GM19043 (cell line): ENCODE data around the gene LRRK2.
"Not testable (repeated sequence)": the region's sequence is repeated elsewhere in the genome, so short reads cannot be mapped to it uniquely, and the experiment has no call there.

Source experiments
- ATAC-seq: cut with Tn5 transposase; IDR thresholded peaks from one replicate; pipeline ENCODE4 v1.9.1; 2021; ENCODE audit warnings: low read depth; ENCODE audit not compliant: unreplicated experiment

The LRRK2 gene

DNA sequence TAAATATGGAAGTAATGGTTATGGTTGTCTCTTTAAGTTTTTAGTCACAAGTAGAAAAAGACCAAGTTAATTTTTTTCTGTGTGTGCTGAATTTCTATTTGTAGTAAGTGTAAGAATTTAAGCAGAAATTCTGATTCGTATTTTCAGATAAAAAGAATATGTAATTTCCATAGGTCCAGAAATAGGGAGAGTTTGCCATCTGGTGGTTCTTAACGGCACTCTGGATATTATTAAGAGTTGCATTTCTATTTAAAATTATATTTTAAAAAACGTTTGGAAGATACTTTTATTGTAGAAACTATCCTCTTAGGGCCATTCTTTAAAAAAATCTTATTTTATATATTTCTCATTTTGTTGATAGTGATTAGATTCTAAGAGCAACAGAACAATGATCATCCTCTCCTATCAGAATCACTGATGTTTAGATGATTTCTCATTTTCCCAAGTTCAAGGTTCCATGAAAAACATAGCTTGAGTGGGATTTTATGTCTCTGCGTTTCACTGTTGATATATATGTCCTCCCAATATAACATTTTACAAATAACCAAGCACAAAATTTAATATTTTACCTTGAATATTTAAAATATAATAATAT lies 88.3 kb downstream of the LRRK2 start:
- no peak for ATAC-seq

DNA sequence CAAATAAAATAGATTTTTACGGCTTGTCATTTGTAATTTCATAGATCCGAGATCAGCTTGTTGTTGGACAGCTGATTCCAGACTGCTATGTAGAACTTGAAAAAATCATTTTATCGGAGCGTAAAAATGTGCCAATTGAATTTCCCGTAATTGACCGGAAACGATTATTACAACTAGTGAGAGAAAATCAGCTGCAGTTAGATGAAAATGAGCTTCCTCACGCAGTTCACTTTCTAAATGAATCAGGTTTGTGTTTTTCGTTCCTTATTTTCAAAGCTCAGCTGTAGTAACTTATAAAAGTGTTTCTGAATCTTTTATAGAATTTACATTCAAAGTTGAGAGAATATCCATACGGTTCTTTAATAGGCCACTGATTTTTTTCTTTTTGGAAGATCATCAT lies 89.1 kb downstream of the LRRK2 start:
- ATAC-seq = peak; percentile 81

DNA sequence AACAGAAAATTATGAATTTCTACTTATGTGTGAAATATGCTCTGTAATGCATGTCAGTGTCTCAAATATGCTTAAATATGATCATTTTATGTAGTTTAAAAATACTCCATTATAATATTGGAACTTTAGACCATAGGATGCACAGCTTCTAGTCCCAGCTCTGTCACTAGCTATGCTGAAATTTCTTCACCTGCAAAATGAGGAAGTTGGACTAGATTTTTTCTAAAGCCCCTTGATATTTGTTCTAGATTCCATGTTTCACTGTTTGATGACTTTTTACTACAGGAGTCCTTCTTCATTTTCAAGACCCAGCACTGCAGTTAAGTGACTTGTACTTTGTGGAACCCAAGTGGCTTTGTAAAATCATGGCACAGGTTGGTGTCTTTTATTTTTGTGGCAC lies 90.1 kb downstream of the LRRK2 start:
- no peak for ATAC-seq

DNA sequence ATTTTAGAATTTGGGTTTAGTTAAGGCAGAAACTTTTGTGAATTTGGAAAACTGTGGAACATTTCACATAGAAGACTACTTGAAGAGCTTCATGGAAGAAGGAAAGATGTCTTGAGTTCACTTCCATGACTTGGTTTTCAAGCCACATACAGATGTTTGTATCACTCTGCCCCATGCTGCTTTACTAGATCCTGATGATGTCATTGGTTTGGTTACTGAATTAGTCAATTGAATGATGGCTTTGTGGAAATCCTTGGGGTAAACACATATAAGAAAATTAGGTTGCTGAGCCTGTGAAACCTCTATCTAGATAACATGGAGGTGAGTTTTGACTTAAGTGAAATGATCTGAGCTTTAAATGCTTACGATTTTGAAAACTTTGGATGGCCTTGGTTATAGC lies 90.6 kb downstream of the LRRK2 start:
- no peak for ATAC-seq

DNA sequence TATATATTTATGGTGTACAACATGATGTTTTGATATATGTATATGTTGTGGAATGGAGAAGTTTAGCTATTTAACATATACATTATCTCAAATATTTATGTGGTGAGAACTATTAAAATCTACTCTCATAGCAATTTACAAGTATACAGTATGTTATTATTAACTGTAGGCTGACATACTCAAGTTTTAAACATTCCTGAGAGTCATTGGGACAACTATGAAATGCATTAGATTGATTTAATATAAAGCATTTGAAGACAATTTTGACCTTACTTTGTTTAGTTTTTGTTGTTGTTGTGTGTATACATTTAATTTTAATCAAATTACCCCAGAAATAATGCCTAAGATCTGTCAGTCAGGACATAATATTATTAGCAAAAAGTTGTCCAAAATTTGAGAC lies 99.5 kb downstream of the LRRK2 start:
- no peak for ATAC-seq

DNA sequence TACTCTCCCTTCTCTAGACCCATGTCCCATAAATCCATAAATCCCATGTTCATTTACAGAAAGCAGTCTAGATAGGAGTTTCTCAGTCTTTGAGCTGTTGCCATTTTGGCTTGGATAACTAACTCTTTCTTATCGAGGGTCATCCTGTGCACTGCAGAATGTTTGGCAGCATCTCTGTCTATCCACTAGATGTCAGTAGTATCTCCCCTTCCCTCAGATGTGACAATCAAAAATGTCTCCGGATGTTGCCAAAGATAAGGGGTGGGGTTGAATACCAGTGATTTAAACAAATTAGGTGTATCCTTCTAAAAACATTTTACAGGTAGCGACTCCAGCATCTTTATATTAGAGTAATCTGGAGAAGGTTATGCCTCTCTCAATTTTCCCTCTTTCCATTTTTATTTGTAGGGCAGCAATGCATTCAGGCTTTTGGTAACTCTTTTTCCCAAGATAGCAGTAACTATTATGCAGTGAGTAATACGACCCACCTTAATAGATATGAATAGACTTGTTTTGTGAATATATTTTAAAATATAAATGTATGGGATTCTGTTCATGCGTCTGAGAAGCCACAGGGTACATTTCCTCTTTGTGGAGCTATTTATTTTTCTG lies 100.7 kb downstream of the LRRK2 start:
- peak; percentile 92 for ATAC-seq

DNA sequence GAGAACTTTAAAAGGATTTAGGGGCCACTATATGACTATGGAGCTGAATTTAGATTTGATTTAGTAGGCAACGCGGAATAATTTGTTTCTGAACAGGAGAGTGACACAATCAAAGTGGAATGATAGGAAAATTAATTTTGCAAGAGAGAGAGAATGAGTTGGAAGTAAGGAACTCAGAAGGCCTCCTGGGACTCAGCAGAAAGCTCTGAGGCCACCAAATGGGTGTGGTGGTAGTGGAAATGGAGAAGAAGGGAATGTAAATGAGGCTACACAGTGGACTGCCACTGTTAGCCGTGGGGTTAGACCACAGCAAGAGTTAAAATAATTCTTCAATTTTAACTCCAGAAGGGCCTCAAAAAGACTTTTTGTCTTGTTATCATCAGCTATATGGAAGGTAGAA lies 102.7 kb downstream of the LRRK2 start:
- ATAC-seq = no peak

DNA sequence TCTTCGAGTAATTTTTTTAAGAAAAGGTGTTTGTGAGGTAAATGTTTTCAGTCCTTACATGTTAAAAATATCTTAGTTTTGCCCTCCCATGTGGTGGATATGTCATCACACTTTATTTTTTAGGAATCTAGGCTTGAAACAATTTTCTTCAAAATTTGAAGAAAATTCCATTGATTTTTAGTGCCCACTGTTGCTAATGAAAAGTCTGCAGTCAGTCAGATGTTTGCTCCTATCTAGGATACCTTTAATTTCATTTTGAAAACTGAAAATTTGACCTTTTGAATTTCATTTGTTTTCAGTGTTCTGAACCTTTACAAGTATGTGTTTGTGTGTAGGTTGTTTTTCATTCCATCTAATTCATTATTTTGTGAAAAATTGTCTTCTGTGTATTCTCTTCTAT lies 105.4 kb downstream of the LRRK2 start:
- ATAC-seq = no peak

DNA sequence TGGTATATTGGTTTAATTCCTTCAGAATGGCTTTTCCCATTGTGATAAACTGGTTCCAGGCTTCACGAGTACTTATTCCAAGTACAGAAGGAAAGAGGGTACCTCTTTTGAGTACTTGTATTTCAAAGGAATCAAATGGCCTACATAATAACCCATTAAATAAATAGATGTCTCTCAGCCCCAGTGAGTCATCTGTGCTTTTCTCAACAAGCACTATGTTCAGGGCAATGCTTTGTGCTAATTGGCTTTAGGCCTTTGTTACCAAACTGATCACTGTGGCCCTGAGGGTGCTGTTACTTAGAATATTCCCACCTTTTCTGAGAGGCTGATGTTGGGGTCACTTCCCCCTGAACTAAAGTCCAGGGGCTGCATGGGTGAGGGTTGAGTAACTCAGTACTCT lies 107.1 kb downstream of the LRRK2 start:
- ATAC-seq = no peak

DNA sequence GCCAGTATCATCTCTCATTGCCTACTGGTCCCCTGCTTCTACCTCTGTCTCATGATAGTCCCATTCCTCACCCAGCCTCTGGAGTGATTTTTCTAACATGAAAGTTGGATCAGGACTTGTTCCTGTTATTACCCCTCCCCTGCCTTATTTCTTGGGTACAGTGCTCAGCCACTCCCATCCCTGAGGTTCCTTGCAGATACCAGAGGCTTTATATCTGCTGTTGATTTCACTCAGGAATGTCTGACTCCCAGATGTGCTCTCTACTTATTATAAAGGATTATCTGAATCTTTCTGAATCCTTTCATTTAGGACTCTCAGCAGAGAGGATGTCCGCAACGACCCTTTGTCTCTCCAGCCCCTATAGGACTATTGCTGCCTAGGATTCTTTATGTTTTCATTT lies 111.2 kb downstream of the LRRK2 start:
- no peak for ATAC-seq

DNA sequence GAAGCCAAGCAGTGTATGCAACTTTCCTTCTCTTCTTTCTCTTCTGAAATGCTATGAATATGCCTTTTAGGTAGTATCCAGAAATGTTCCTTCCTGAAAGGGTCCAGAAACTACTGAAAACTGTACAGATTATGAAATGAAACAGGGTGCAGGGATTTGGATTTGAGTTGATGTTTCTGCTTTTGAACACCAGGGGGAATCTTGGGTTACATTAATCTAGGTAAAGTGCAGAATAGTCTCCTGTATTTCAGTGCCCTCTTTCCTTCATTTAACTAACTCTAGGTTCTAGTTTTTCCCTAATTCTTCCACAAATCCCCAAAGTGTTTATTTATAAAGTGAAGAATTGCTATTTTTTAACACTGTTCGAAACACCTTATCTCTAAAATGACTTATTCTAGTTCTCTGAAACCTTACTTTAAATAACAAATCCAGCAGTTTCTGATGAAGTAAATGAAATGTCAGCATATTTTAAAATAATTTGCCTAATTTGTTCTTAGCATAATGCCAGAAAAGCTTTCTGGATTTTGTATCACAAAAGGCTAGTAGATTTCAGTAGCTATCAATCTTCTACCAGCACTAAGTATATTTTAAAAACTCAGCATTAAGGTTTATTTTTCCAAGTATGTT lies 111.9 kb downstream of the LRRK2 start:
- ATAC-seq = peak; percentile 85

DNA sequence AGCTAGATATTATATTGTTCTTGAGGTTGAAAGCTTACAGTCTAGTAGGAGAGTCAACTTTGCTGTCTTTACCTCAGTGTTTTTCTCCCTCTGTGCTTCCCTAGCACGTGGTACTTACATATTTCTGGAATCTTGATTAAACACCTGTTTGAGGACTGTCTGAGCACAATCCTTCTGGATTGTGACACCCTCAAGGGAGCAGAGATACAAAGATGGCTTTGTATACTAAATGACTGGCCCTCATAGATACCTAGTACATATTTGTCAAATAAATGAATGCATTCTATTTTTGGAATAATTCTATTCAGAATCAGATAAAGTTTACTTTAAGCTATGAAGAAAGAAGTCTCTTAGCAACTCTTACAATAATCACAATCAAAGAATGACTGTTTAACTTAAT lies 113.3 kb downstream of the LRRK2 start:
- ATAC-seq = no peak

DNA sequence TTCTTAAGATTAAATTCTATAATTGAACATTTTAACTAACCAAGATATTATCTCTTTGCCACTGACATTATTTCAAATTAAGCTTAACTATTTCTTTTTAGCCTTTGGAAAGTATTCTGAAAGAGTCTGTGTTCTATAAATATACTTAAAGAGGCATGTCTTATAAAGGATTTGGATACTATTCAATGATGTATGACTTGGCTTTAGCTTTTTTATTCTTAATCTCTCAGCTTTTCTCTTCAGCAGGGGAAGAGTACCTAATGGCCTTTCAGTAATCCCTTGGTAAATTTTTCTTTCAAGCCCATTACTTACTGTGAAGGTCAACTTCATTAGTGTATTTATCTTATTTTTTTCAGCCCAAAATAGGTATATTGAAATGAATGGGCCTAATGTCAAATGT lies 113.8 kb downstream of the LRRK2 start:
- ATAC-seq = no peak

DNA sequence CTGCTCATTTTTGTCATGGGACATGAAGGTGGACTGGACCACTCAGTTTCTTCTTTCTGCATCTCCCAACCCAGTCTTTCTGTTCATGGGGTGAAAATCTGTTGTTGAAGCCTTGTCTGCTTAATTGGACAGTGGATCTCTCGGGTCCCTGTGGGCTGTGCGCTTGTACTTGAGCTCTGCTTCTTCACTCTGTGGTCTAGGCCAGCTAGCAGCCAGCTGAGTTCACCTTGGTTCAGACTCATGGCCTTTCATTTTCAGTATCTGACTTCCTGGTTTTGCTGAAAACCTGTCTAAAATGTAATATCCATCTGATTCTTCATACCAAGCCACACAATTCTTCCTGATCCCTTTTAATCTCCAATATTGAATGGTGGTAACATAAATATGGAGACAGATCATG lies 117.2 kb downstream of the LRRK2 start:
- peak; percentile 98 for ATAC-seq

DNA sequence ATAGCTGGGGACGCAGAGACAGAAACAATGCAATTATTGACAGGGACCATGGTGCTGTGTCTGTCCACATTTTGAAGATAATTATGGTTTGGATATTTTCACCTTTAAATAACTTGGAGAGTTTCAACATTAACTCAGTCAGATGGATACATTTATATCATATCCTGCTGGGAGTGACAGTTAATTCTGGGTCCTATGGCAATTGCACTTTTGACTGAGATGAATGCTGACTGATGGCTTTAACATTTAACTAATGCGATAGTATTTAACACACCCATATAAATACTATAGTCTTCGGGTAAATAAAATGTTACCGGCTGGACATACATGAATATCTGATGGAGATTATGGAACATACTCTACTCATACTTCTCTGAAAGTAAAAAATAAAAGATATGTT lies 118.3 kb downstream of the LRRK2 start:
- no peak for ATAC-seq

DNA sequence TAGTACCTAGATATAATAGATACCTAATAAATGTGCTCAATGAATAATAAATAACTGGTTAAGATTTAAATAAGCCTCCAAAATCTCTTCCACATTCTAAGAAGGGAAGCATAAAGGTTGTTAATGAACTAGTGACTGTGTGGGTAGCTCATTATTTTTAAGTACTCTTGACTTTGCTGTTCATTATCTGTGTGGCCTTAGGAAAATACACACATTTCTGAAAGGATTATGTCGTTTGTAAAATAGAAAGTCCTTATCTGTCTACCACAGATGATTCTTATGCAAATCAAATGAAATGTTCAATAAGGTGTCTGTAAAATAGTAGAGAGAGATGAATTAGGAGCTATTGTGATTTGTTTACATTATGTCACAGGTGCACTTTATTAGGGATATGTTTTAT lies 119.5 kb downstream of the LRRK2 start:
- ATAC-seq = no peak

DNA sequence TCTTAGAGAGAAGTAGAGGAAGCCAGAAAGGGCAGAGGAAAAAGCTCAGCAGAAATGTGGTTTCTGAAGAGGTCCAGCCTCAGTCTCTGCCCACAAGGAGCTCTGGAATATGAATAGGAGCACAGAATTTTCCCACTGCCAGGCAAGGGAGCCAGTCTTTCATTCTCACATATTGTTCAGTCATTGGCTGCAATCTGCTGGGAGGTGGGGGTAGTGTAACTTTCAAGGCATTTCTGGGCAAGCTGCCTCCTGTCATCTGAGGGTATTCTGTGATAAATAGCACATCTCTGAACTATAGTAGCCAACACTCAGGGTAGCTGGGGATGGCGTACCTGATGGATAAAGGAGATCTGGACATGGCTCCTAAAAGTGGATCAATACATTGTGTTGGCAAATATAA lies 127.2 kb downstream of the LRRK2 start:
- no peak for ATAC-seq

DNA sequence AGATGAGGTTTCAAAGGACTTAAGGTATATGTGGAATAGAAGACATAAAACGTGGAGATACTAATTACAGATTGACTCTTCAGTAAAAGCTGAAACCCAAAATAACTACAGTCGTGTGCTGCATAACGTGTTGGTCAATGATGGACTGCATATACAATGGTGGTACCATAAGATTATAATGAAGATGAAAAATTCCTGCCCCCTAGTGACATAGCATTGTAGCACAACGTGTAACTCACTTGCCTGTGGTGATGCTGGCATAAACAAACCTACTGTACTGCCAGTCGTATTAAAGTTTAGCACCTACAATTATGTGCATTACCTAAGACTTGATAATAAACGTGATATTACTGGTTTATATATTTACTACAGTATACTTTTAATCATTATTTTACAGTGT lies 150.3 kb downstream of the LRRK2 start:
- ATAC-seq = peak; percentile 50

DNA sequence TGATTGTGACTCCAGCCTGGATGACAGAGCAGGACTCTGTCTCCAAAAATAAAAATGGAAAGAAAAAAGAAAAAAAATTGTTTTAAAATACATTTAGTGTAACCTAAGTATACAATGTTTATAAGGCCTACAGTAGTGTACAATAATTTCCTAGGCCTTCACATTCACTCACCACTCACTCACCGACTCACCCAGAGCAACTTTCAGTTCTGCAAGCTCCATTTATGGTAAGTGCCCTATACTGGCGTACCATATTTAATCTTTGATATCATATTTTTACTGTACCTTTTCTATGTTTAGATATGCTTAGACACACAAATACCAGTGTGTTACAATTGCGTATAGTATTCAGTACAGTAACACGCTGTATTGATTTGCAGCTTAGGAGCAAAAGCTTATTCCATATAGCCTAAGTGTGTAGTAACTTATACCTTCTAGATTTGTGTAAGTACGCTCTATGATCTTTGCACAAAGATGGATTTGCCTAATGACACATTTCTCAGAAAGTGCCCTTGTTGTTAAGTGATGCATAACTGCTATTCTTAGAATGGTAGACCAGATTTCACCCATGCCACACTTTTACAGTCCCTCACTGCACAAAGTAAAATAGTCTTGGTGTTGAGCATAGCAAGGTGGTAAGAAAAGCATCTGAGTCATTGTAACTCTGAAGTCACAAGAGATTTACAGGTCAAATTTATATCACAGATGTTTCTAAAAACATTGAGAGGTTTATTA lies 151.9 kb downstream of the LRRK2 start:
- no peak for ATAC-seq

DNA sequence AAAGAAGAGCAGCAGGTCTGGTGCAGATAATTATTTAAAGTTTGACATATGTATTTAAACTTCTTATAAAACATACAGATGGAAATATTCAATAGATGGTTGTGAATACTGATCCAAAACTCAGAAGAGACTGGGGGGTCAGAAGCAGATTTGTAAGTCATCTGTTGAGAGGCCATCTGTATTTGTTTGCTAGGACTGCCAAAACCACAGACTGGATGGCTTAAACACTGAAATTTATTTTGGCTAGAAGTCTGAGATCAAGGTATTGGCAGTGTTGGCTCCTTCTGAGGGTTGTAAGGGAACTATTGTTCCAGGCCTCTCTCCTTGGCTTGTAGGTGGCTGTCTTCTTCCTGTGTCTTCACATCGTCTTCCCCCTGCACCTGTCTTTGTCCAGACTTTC lies 153.9 kb downstream of the LRRK2 start:
- ATAC-seq = no peak

DNA sequence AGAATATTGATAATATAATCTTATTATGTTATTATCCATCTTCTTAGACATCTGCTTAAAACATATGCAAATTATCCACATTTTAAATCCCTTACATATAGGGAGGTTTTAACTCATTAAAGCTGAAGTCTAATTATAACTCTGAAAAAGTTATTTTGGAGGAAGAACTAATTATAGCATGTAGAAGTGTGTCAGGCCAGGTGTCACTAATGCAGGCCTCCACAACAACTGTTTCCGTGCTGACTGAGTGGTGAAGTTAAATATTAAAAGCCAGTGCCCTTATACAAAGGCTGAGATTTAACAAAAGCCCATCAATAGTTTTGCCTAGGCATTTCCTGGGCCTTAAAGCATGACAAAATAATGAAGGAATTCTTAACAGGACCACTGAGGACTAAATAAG lies 157.4 kb downstream of the LRRK2 start:
- peak; percentile 75 for ATAC-seq

DNA sequence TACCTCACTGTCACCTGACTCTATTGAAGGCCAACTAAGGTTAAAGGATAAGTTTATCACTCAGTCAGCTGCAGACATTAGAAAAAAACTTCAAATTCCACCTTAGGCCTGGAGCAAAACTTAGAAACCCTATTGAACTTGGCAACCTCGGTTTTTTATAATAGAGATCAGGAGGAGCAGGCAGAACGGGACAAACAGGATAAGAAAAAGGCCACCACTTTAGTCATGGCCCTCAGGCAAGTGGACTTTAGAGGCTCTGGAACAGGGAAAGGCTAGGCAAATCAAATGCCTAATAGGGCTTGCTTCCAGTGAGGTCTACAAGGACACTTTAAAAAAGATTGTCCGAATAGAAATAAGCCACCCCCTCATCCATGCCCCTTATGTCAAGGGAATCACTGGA lies 162.5 kb downstream of the LRRK2 start:
- not testable (repeated sequence) for ATAC-seq
